ENCODE data around the gene OSBPL6. TPM values are rescaled to one million over a fixed set of nuclear protein-coding genes. Genes with fewer than 3 reads are reported as not detected.

The OSBPL6 gene
- total RNA-seq, 1 donor from 2014 or later, result 1.8 TPM

- H3K4me1 Mint-ChIP-seq (ENCODE audit: low read depth), result no peaks in the 10 kb centered on the region
- intact Hi-C loops (cut with micrococcal nuclease), result no loop called here
- no peak for DNase-seq (ENCODE audit: low spot score)
- H3K9me3 Mint-ChIP-seq, result no peaks in the 10 kb centered on the region
- H3K27ac Mint-ChIP-seq, result no peak overlapping the region
- H3K27me3 Mint-ChIP-seq (ENCODE audit: low read depth), result peaks cover 11% of the 10 kb centered on the region
- H3K36me3 Mint-ChIP-seq (ENCODE audit: low read depth), result no peaks in the 10 kb centered on the region
- no peak overlapping the region for H3K4me3 Mint-ChIP-seq (ENCODE audit: low read depth)
These were observed 32.9 kb downstream of the OSBPL6 start for GRCh38 chr2:178227187-178227586.

GRCh38 chr2:178229927-178230326 is 35.6 kb downstream of the OSBPL6 start:
- no peak for DNase-seq (ENCODE audit: low spot score)
- intact Hi-C loops (cut with micrococcal nuclease), result no loop called here
- no peak overlapping the region for H3K27ac Mint-ChIP-seq
- no peaks in the 10 kb centered on the region for H3K4me1 Mint-ChIP-seq (ENCODE audit: low read depth)
- no peak overlapping the region for H3K4me3 Mint-ChIP-seq (ENCODE audit: low read depth)
- no peaks in the 10 kb centered on the region for H3K9me3 Mint-ChIP-seq
- H3K36me3 Mint-ChIP-seq (ENCODE audit: low read depth), result no peaks in the 10 kb centered on the region
- H3K27me3 Mint-ChIP-seq (ENCODE audit: low read depth), result peaks cover 11% of the 10 kb centered on the region

GRCh38 chr2:178230396-178230795 is 36.1 kb downstream of the OSBPL6 start:
- Mint-ChIP-seq H3K36me3 (ENCODE audit: low read depth) (no peaks in the 10 kb centered on the region), H3K27me3 (ENCODE audit: low read depth) (peaks cover 8% of the 10 kb centered on the region), H3K4me1 (ENCODE audit: low read depth) (no peaks in the 10 kb centered on the region), H3K9me3 (no peaks in the 10 kb centered on the region), H3K4me3 (ENCODE audit: low read depth) (no peak overlapping the region), H3K27ac (no peak overlapping the region)
- intact Hi-C loops (cut with micrococcal nuclease), result no loop called here
- no peak for DNase-seq (ENCODE audit: low spot score)

- no peaks in the 10 kb centered on the region for H3K36me3 Mint-ChIP-seq (ENCODE audit: low read depth)
- no peaks in the 10 kb centered on the region for H3K4me1 Mint-ChIP-seq (ENCODE audit: low read depth)
- DNase-seq (ENCODE audit: low spot score), result no peak
- peaks cover 8% of the 10 kb centered on the region for H3K27me3 Mint-ChIP-seq (ENCODE audit: low read depth)
- no peaks in the 10 kb centered on the region for H3K9me3 Mint-ChIP-seq
- no peak overlapping the region for H3K27ac Mint-ChIP-seq
- no peak overlapping the region for H3K4me3 Mint-ChIP-seq (ENCODE audit: low read depth)
- intact Hi-C loops (cut with micrococcal nuclease), result no loop called here
These were observed 39.1 kb downstream of the OSBPL6 start for GRCh38 chr2:178233428-178233827.

GRCh38 chr2:178234648-178235047 is 40.3 kb downstream of the OSBPL6 start:
- no peaks in the 10 kb centered on the region for H3K36me3 Mint-ChIP-seq (ENCODE audit: low read depth)
- H3K4me3 Mint-ChIP-seq (ENCODE audit: low read depth), result no peak overlapping the region
- H3K27me3 Mint-ChIP-seq (ENCODE audit: low read depth), result peaks cover 8% of the 10 kb centered on the region
- no peaks in the 10 kb centered on the region for H3K4me1 Mint-ChIP-seq (ENCODE audit: low read depth)
- no peaks in the 10 kb centered on the region for H3K9me3 Mint-ChIP-seq
- intact Hi-C loops (cut with micrococcal nuclease), result no loop called here
- H3K27ac Mint-ChIP-seq, result no peak overlapping the region
- no peak for DNase-seq (ENCODE audit: low spot score)

- Mint-ChIP-seq H3K27ac (no peak overlapping the region), H3K9me3 (no peaks in the 10 kb centered on the region), H3K36me3 (ENCODE audit: low read depth) (no peaks in the 10 kb centered on the region), H3K4me3 (ENCODE audit: low read depth) (no peak overlapping the region), H3K27me3 (ENCODE audit: low read depth) (peaks cover 8% of the 10 kb centered on the region), H3K4me1 (ENCODE audit: low read depth) (no peaks in the 10 kb centered on the region)
- no peak for DNase-seq (ENCODE audit: low spot score)
- intact Hi-C loops (cut with micrococcal nuclease), result no loop called here
These were observed 43.3 kb downstream of the OSBPL6 start for GRCh38 chr2:178237488-178238153.

GRCh38 chr2:178238154-178238521 is 43.8 kb downstream of the OSBPL6 start:
- no peaks in the 10 kb centered on the region for H3K9me3 Mint-ChIP-seq
- no peaks in the 10 kb centered on the region for H3K4me1 Mint-ChIP-seq (ENCODE audit: low read depth)
- no peak overlapping the region for H3K4me3 Mint-ChIP-seq (ENCODE audit: low read depth)
- H3K27ac Mint-ChIP-seq, result no peak overlapping the region
- no peak for DNase-seq (ENCODE audit: low spot score)
- peaks cover 8% of the 10 kb centered on the region for H3K27me3 Mint-ChIP-seq (ENCODE audit: low read depth)
- H3K36me3 Mint-ChIP-seq (ENCODE audit: low read depth), result no peaks in the 10 kb centered on the region
- intact Hi-C loops (cut with micrococcal nuclease), result no loop called here

GRCh38 chr2:178238750-178239149 is 44.4 kb downstream of the OSBPL6 start:
- H3K4me1 Mint-ChIP-seq (ENCODE audit: low read depth), result no peaks in the 10 kb centered on the region
- no peak for DNase-seq (ENCODE audit: low spot score)
- H3K27me3 Mint-ChIP-seq (ENCODE audit: low read depth), result peaks cover 8% of the 10 kb centered on the region
- intact Hi-C loops (cut with micrococcal nuclease), result no loop called here
- no peak overlapping the region for H3K27ac Mint-ChIP-seq
- H3K36me3 Mint-ChIP-seq (ENCODE audit: low read depth), result no peaks in the 10 kb centered on the region
- H3K4me3 Mint-ChIP-seq (ENCODE audit: low read depth), result no peak overlapping the region
- H3K9me3 Mint-ChIP-seq, result no peaks in the 10 kb centered on the region

- H3K9me3 Mint-ChIP-seq, result no peaks in the 10 kb centered on the region
- no peak for DNase-seq (ENCODE audit: low spot score)
- no peaks in the 10 kb centered on the region for H3K4me1 Mint-ChIP-seq (ENCODE audit: low read depth)
- H3K36me3 Mint-ChIP-seq (ENCODE audit: low read depth), result no peaks in the 10 kb centered on the region
- no peak overlapping the region for H3K4me3 Mint-ChIP-seq (ENCODE audit: low read depth)
- intact Hi-C loops (cut with micrococcal nuclease), result no loop called here
- no peak overlapping the region for H3K27ac Mint-ChIP-seq
- peaks cover 6% of the 10 kb centered on the region for H3K27me3 Mint-ChIP-seq (ENCODE audit: low read depth)
These were observed 47.7 kb downstream of the OSBPL6 start for GRCh38 chr2:178241844-178242551.

GRCh38 chr2:178242552-178242883 is 48.2 kb downstream of the OSBPL6 start:
- no peak for DNase-seq (ENCODE audit: low spot score)
- H3K27ac Mint-ChIP-seq, result no peak overlapping the region
- H3K27me3 Mint-ChIP-seq (ENCODE audit: low read depth), result peaks cover 6% of the 10 kb centered on the region
- intact Hi-C loops (cut with micrococcal nuclease), result no loop called here
- no peaks in the 10 kb centered on the region for H3K36me3 Mint-ChIP-seq (ENCODE audit: low read depth)
- no peaks in the 10 kb centered on the region for H3K4me1 Mint-ChIP-seq (ENCODE audit: low read depth)
- no peaks in the 10 kb centered on the region for H3K9me3 Mint-ChIP-seq
- H3K4me3 Mint-ChIP-seq (ENCODE audit: low read depth), result no peak overlapping the region

GRCh38 chr2:178243961-178244360 is 49.6 kb downstream of the OSBPL6 start:
- Mint-ChIP-seq H3K36me3 (ENCODE audit: low read depth) (no peaks in the 10 kb centered on the region), H3K4me1 (ENCODE audit: low read depth) (no peaks in the 10 kb centered on the region), H3K27ac (no peak overlapping the region), H3K27me3 (ENCODE audit: low read depth) (peaks cover 2% of the 10 kb centered on the region), H3K9me3 (no peaks in the 10 kb centered on the region), H3K4me3 (ENCODE audit: low read depth) (no peak overlapping the region)
- intact Hi-C loops (cut with micrococcal nuclease), result no loop called here
- no peak for DNase-seq (ENCODE audit: low spot score)

- no peak for DNase-seq (ENCODE audit: low spot score)
- Mint-ChIP-seq H3K9me3 (no peaks in the 10 kb centered on the region), H3K27ac (no peak overlapping the region), H3K27me3 (ENCODE audit: low read depth) (peaks cover 6% of the 10 kb centered on the region), H3K4me3 (ENCODE audit: low read depth) (no peak overlapping the region), H3K36me3 (ENCODE audit: low read depth) (no peaks in the 10 kb centered on the region), H3K4me1 (ENCODE audit: low read depth) (no peaks in the 10 kb centered on the region)
- intact Hi-C loops (cut with micrococcal nuclease), result no loop called here
These were observed 50.5 kb downstream of the OSBPL6 start for GRCh38 chr2:178244777-178245176.

- intact Hi-C loops (cut with micrococcal nuclease), result no loop called here
- no peaks in the 10 kb centered on the region for H3K4me1 Mint-ChIP-seq (ENCODE audit: low read depth)
These were observed 52.4 kb downstream of the OSBPL6 start for GRCh38 chr2:178246696-178247095.

More at GRCh38 chr2:178246696-178247095, 52.4 kb downstream of the OSBPL6 start:
- Mint-ChIP-seq H3K27me3 (ENCODE audit: low read depth) (peaks cover 7% of the 10 kb centered on the region), H3K36me3 (ENCODE audit: low read depth) (no peaks in the 10 kb centered on the region), H3K4me3 (ENCODE audit: low read depth) (no peak overlapping the region), H3K9me3 (no peaks in the 10 kb centered on the region), H3K27ac (no peak overlapping the region)
- DNase-seq (ENCODE audit: low spot score), result no peak
